Measurements from ENCODE around the gene SAPCD2. TPM values are rescaled to one million over a fixed set of nuclear protein-coding genes. Genes with fewer than 3 reads are reported as not detected.

The SAPCD2 gene
- total RNA-seq, 1 experiment from 2014 or later = 15.7 TPM

DNA sequence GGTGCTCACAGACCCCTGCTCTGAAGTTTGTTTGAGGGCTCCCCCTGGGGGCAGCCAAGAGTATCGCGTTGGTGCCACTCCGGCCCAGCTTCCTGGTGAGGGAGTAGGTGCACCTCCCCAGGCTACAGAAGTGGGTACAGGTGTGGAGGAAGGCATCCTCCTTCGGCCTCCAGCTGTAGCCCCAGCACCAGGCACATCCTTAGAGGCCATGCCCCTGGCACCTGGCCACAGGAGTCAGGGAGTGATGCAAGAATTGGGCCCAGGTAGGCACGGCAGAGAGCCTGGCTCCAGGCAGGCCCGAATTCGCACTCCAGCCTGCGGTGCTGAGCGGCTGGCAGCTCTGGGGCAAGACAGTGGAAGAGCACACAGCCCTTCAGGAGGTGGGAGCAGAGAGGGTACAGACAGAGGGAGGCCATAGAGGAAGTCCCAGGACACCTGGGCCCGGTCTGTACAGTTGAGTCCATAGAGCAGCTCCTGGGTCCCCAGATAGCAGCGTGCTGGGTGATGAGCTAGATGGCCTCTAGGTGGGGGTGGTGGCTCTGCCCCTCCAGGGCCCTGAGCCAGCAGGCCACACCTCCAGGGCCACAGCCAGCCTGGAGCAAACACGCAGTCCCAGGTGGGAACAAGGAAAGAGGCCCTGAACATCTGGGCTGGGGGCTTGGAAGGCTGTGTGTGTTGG, 2.4 kb downstream of the SAPCD2 start:
- no peaks in the 10 kb centered on the region for H3K36me3 Mint-ChIP-seq (ENCODE audit: insufficient read depth, unreplicated experiment)
- H3K4me3 Mint-ChIP-seq (ENCODE audit: unreplicated experiment) = peak overlapping the region; percentile 14
- H3K27ac Mint-ChIP-seq (ENCODE audit: low read depth, unreplicated experiment) = no peak overlapping the region
- intact Hi-C loops (cut with micrococcal nuclease) = no loop called here
- BruUV-seq (replicated peaks) = no TSS peak
- no peaks in the 10 kb centered on the region for H3K9me3 Mint-ChIP-seq (ENCODE audit: unreplicated experiment)
- no peaks in the 10 kb centered on the region for H3K27me3 Mint-ChIP-seq (ENCODE audit: insufficient read depth, unreplicated experiment)
- peak; percentile 91 for DNase-seq (ENCODE audit: unreplicated experiment)
- ChIA-PET POLR2A (interaction anchor here (0.7 to 2.6 kb wide), 8 partner anchors 9 to 268 kb away, joined by 3 to 19 read pairs (median 4); partner anchors contain the start of genes MAN1B1 and NPDC1), CTCF (interaction anchor here (0.6 to 10.9 kb wide), 21 partner anchors 9 to 1026 kb away, joined by 3 to 170 read pairs (median 4); partner anchors contain the start of genes ABCA2, FUT7, NPDC1 and UAP1L1)
- H3K4me1 Mint-ChIP-seq (ENCODE audit: insufficient read depth, unreplicated experiment) = peaks cover 17% of the 10 kb centered on the region
- TF ChIP-seq, protein P1, sequence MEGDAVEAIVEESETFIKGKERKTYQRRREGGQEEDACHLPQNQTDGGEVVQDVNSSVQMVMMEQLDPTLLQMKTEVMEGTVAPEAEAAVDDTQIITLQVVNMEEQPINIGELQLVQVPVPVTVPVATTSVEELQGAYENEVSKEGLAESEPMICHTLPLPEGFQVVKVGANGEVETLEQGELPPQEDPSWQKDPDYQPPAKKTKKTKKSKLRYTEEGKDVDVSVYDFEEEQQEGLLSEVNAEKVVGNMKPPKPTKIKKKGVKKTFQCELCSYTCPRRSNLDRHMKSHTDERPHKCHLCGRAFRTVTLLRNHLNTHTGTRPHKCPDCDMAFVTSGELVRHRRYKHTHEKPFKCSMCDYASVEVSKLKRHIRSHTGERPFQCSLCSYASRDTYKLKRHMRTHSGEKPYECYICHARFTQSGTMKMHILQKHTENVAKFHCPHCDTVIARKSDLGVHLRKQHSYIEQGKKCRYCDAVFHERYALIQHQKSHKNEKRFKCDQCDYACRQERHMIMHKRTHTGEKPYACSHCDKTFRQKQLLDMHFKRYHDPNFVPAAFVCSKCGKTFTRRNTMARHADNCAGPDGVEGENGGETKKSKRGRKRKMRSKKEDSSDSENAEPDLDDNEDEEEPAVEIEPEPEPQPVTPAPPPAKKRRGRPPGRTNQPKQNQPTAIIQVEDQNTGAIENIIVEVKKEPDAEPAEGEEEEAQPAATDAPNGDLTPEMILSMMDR (IDR thresholded peaks at IDR 0.05; ENCODE audit: unreplicated experiment) = peak; percentile 66

DNA sequence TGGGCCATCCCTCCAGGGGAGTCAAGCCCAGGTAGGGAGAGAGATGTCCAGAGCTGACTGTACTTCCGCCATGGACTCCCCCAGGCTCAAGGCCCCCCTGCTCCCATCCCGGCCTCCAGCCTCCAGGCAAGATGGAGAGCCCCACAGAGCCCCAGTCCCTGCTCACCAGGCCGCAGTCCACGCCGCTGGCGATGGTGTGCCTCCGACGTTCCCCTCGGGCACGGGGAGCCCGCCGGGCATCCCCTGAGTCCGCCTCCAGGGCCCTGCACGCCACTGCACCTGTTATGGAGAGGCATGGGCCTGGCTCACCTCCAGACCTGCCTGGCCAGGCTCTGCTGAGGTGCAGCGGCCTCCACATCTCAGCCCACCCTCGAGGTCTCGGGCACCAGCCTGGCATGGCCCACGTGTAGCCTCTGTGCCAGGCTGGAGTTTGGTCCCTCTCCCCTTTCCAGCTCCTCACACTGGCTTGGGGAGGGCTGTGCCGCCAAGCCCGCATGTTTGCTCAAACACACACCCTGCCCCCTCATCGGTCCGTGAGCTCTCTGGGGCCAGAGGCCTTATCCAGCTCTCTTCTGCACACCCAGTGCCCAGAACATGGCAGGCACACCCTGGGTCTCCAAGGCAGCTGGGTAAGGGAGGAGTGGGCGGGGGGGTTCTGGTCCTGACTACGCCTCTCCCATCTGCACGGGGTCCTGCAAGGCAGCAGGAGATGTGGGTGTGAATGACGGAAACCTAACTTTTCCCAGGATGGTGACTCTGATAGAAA, 4.1 kb downstream of the SAPCD2 start:
- TF ChIP-seq, protein P1 (IDR thresholded peaks at IDR 0.05; ENCODE audit: unreplicated experiment) = no peak
- H3K4me3 Mint-ChIP-seq (ENCODE audit: unreplicated experiment) = no peak overlapping the region
- DNase-seq (ENCODE audit: unreplicated experiment) = no peak
- POLR2A ChIA-PET = interaction anchor here (1.5 to 2.6 kb wide), 2 partner anchors 20 to 160 kb away, joined by 4 to 19 read pairs; partner anchors contain the start of gene NPDC1
- H3K27me3 Mint-ChIP-seq (ENCODE audit: insufficient read depth, unreplicated experiment) = no peaks in the 10 kb centered on the region
- intact Hi-C loops (cut with micrococcal nuclease) = no loop called here
- H3K36me3 Mint-ChIP-seq (ENCODE audit: insufficient read depth, unreplicated experiment) = no peaks in the 10 kb centered on the region
- peaks cover 22% of the 10 kb centered on the region for H3K4me1 Mint-ChIP-seq (ENCODE audit: insufficient read depth, unreplicated experiment)
- H3K27ac Mint-ChIP-seq (ENCODE audit: low read depth, unreplicated experiment) = no peak overlapping the region
- no peaks in the 10 kb centered on the region for H3K9me3 Mint-ChIP-seq (ENCODE audit: unreplicated experiment)
- BruUV-seq (replicated peaks) = no TSS peak
- CTCF ChIA-PET = interaction anchor here (0.6 to 10.9 kb wide), 10 partner anchors 8 to 272 kb away, joined by 3 to 170 read pairs (median 14); partner anchors contain the start of genes ABCA2, FUT7, MAN1B1 and NPDC1

DNA sequence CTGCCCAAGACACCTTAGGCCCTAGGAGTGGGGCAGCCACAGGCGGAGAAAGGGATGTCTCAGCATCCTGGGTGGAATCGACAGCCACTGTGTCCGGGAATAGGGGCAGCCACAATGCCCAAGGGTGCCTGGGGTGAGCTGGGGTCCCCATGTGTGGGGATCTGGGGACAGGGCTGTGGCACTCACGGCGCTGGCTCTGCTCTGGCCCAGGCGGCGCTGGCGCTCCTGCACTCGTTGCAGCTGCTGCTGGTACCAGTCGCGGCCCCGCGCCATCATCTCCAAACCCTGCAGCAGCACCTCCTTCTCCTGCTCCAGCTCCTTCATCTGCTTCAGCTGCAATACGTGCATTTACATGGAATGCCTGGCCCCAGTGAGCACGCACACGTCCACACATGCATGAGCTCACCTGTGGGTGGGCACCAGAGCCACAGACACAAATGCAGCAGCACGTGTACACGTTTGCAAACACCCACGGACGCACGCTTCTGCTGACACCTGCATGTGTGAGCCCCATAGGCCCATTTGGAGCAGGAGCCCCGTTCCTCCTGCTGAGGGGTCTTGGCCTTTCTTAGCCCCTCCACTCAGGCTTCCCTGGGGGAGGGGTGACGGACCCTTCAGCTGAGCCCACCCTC, 4.9 kb downstream of the SAPCD2 start:
- Mint-ChIP-seq H3K4me1 (ENCODE audit: insufficient read depth, unreplicated experiment) (peaks cover 17% of the 10 kb centered on the region), H3K27me3 (ENCODE audit: insufficient read depth, unreplicated experiment) (no peaks in the 10 kb centered on the region), H3K4me3 (ENCODE audit: unreplicated experiment) (no peak overlapping the region), H3K9me3 (ENCODE audit: unreplicated experiment) (no peaks in the 10 kb centered on the region), H3K27ac (ENCODE audit: low read depth, unreplicated experiment) (no peak overlapping the region), H3K36me3 (ENCODE audit: insufficient read depth, unreplicated experiment) (no peaks in the 10 kb centered on the region)
- POLR2A ChIA-PET = interaction anchor here (1.7 kb wide), 1 partner anchor 21 kb away, joined by 13 read pairs; the partner anchor contains the start of gene MAN1B1
- CTCF ChIA-PET = interaction anchor here (0.5 to 10.9 kb wide), 10 partner anchors 10 to 271 kb away, joined by 3 to 170 read pairs (median 14); partner anchors contain the start of genes ABCA2, FUT7, MAN1B1 and NPDC1
- no peak for DNase-seq (ENCODE audit: unreplicated experiment)
- intact Hi-C loops (cut with micrococcal nuclease) = no loop called here
- TF ChIP-seq, protein P1 (IDR thresholded peaks at IDR 0.05; ENCODE audit: unreplicated experiment) = no peak
- BruUV-seq (replicated peaks) = no TSS peak

Data from MCF 10A (cell line).